GM12878 (cell line): ENCODE data around the gene LETM1. TPM values are rescaled to one million over a fixed set of nuclear protein-coding genes. Genes with fewer than 3 reads are reported as not detected.

Experiments used
- BHLHE40 ChIP-seq, 2 experiments: fragments of 450-650 bp in 1 of 2; IDR thresholded peaks; 2 replicates each; pipeline ENCODE4 v1.6.1; 2011 to 2017; ENCODE audit warnings: low read depth in 2 of 2, borderline replicate concordance in 1 of 2, improper control_type of control experiment in 1 of 2, low read length in 1 of 2, mild to moderate bottlenecking in 1 of 2
- CBFB ChIP-seq: IDR thresholded peaks from 2 replicates; pipeline ENCODE4 v1.6.1; 2016; ENCODE audit warnings: antibody characterized with exemption, low read depth
- CBX3 ChIP-seq: fragments of 200-600 bp; sonication (generic); IDR thresholded peaks from 2 replicates; pipeline ENCODE4 v1.6.1; 2016; ENCODE audit warnings: low read depth, borderline replicate concordance
- DPF2 ChIP-seq: fragments of 450-650 bp; IDR thresholded peaks from 2 replicates; pipeline ENCODE4 v1.6.1; 2017; ENCODE audit warnings: mild to moderate bottlenecking
- EGR1 ChIP-seq, 2 experiments: IDR thresholded peaks; 1 replicate in 1 of 2; 2 replicates in 1 of 2; pipeline ENCODE4 v1.6.1; 2011 to 2012; ENCODE audit warnings: low read depth in 2 of 2, low read length in 2 of 2, borderline replicate concordance in 1 of 2, mild to moderate bottlenecking in 1 of 2, moderate library complexity in 1 of 2
- FOXK2 ChIP-seq: fragments of 450-650 bp; IDR thresholded peaks from 2 replicates; pipeline ENCODE4 v1.6.1; 2017; ENCODE audit warnings: mild to moderate bottlenecking, moderate library complexity
- FOXM1 ChIP-seq: IDR thresholded peaks from 2 replicates; pipeline ENCODE4 v1.6.1; 2012; ENCODE audit warnings: low read depth, mild to moderate bottlenecking, inconsistent platforms, low read length, moderate library complexity
- IKZF1 ChIP-seq: fragments of 450-650 bp; conservative IDR thresholded peaks from 2 replicates; pipeline ENCODE4 v1.6.1; 2017; ENCODE audit warnings: antibody characterized with exemption, mild to moderate bottlenecking
- KLF5 ChIP-seq: fragments of 450-650 bp; IDR thresholded peaks from 2 replicates; pipeline ENCODE4 v1.6.1; 2014; ENCODE audit warnings: mild to moderate bottlenecking; ENCODE audit not compliant: partially characterized antibody
- MEF2B ChIP-seq: fragments of 450-650 bp; IDR thresholded peaks from 2 replicates; pipeline ENCODE4 v1.6.1; 2018; ENCODE audit warnings: mild to moderate bottlenecking, moderate library complexity; ENCODE audit not compliant: partially characterized antibody, poor library complexity, severe bottlenecking
- MLLT1 ChIP-seq: fragments of 450-650 bp; IDR thresholded peaks from 2 replicates; pipeline ENCODE4 v1.6.1; 2016; ENCODE audit warnings: mild to moderate bottlenecking
- NFXL1 ChIP-seq: fragments of 450-650 bp; IDR thresholded peaks from 2 replicates; pipeline ENCODE4 v1.6.1; 2017; ENCODE audit warnings: antibody characterized with exemption, mild to moderate bottlenecking, borderline replicate concordance
- PAX5 ChIP-seq: IDR thresholded peaks from 2 replicates; pipeline ENCODE4 v1.6.1; 2011; ENCODE audit warnings: low read depth, low read length, borderline replicate concordance
- POLR2A ChIP-seq: IDR thresholded peaks from 2 replicates; pipeline ENCODE4 v1.6.1; 2011; ENCODE audit warnings: low read depth, mild to moderate bottlenecking, low read length
- POLR2AphosphoS2 ChIP-seq: IDR thresholded peaks from 2 replicates; pipeline ENCODE4 v1.6.1; 2011; ENCODE audit warnings: low read depth, mild to moderate bottlenecking, low read length, improper control_type of control experiment, moderate library complexity
- STAT1 ChIP-seq: fragments of 450-650 bp; conservative IDR thresholded peaks from 2 replicates; pipeline ENCODE4 v1.6.1; 2014; ENCODE audit warnings: antibody characterized with exemption, mild to moderate bottlenecking
- TARDBP ChIP-seq: IDR thresholded peaks from 2 replicates; pipeline ENCODE4 v1.6.1; 2016; ENCODE audit warnings: borderline replicate concordance
- ZNF24 ChIP-seq: fragments of 450-650 bp; IDR thresholded peaks from 2 replicates; pipeline ENCODE4 v1.6.1; 2017; ENCODE audit warnings: antibody characterized with exemption, mild to moderate bottlenecking
- polyA plus RNA-seq, 11 experiments: library from polyadenylated mRNA; depleted of rRNA in 4 of 11; unstranded in 6 of 11; stranded (reverse) in 5 of 11; fragments of >200 nt; fragmentation: Nextera tagmentation in 4 of 11; fragmentation: Illumina TruSeq in 1 of 11; extraction: Ambion mirVana in 4 of 11; extraction: Trizol in 1 of 11; gene quantifications; 1 replicate in 1 of 11; 2 replicates in 10 of 11; pipeline versions ENCODE4 v1.2.1 to v1.2.3, GENCODE V29; 2011 to 2016; ENCODE audit warnings: inconsistent platforms in 2 of 11, missing spikeins in 2 of 11, low read depth in 1 of 11
- total RNA-seq, 4 experiments: library from RNA; depleted of rRNA in 3 of 4; stranded (reverse); fragments of >200 nt in 3 of 4; fragmentation: Illumina TruSeq in 1 of 4; extraction: Trizol in 1 of 4; gene quantifications; 2 replicates each; pipeline versions ENCODE4 v1.2.1 to v1.2.3, GENCODE V29; 2013 to 2021
- TF ChIP-seq, protein P1 (sequence below): fragments of 450-650 bp; IDR thresholded peaks from 2 replicates; pipeline ENCODE4 v1.6.1; 2017; ENCODE audit warnings: antibody characterized with exemption, mild to moderate bottlenecking, moderate library complexity
- TF ChIP-seq, protein P2 (sequence below): fragments of 450-650 bp; IDR thresholded peaks from 2 replicates; pipeline ENCODE4 v1.6.1; 2014; ENCODE audit warnings: mild to moderate bottlenecking

The LETM1 gene
- total and polyA plus RNA-seq, 10 of the 15 experiments (the other 5 are each of a cell fraction or from before 2014, with no cell fraction given) = 2.6 to 65.2 (median 30.2) TPM

GRCh38 chr4:1834047-1834775, 21.7 kb downstream of the LETM1 start (continued):
- TF ChIP-seq, protein P1, sequence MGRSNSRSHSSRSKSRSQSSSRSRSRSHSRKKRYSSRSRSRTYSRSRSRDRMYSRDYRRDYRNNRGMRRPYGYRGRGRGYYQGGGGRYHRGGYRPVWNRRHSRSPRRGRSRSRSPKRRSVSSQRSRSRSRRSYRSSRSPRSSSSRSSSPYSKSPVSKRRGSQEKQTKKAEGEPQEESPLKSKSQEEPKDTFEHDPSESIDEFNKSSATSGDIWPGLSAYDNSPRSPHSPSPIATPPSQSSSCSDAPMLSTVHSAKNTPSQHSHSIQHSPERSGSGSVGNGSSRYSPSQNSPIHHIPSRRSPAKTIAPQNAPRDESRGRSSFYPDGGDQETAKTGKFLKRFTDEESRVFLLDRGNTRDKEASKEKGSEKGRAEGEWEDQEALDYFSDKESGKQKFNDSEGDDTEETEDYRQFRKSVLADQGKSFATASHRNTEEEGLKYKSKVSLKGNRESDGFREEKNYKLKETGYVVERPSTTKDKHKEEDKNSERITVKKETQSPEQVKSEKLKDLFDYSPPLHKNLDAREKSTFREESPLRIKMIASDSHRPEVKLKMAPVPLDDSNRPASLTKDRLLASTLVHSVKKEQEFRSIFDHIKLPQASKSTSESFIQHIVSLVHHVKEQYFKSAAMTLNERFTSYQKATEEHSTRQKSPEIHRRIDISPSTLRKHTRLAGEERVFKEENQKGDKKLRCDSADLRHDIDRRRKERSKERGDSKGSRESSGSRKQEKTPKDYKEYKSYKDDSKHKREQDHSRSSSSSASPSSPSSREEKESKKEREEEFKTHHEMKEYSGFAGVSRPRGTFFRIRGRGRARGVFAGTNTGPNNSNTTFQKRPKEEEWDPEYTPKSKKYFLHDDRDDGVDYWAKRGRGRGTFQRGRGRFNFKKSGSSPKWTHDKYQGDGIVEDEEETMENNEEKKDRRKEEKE = no peak
- peak; percentile 72 for TF ChIP-seq IKZF1
- TF ChIP-seq NFXL1 = no peak
- TF ChIP-seq MLLT1 = peak; percentile 85
- no peak for TF ChIP-seq POLR2AphosphoS2
- no peak for TF ChIP-seq STAT1
- no peak for TF ChIP-seq TARDBP
- no peak for TF ChIP-seq KLF5
- peak; percentile 29; the same call in 1 of the 2 replicates for TF ChIP-seq CBFB
- TF ChIP-seq, protein P2, sequence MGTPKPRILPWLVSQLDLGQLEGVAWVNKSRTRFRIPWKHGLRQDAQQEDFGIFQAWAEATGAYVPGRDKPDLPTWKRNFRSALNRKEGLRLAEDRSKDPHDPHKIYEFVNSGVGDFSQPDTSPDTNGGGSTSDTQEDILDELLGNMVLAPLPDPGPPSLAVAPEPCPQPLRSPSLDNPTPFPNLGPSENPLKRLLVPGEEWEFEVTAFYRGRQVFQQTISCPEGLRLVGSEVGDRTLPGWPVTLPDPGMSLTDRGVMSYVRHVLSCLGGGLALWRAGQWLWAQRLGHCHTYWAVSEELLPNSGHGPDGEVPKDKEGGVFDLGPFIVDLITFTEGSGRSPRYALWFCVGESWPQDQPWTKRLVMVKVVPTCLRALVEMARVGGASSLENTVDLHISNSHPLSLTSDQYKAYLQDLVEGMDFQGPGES = no peak
- 0 out of 4 replicates have a peak, but pooled peaks of 1 of the 2 experiments have one; percentile 21 for TF ChIP-seq BHLHE40 (IDR thresholded peaks at IDR 0.05; ENCODE audit: borderline replicate concordance in 1 of 2, low read depth in 2 of 2, low read length in 1 of 2)
- TF ChIP-seq MEF2B = peak; percentile 69
- peak; percentile 65 for TF ChIP-seq PAX5
- TF ChIP-seq FOXK2 = no peak
- no peak for TF ChIP-seq ZNF24
- no peak for TF ChIP-seq FOXM1
- TF ChIP-seq EGR1 (IDR thresholded peaks at IDR 0.05; ENCODE audit: borderline replicate concordance in 1 of 2, low read depth in 2 of 2, low read length in 2 of 2) = no peak
- TF ChIP-seq DPF2 = 0 out of 2 replicates have a peak, but pooled peaks have one; percentile 22
- TF ChIP-seq CBX3 = no peak
- peak; percentile 45; the same call in 1 of the 2 replicates for TF ChIP-seq POLR2A
